GM21360 (cell line): Measurements from ENCODE around the gene COX4I2.

Experiments
- ATAC-seq: cut with Tn5 transposase; IDR thresholded peaks from one replicate; pipeline ENCODE4 v1.9.1; 2021; ENCODE audit warnings: mild to moderate bottlenecking, moderate library complexity; ENCODE audit not compliant: unreplicated experiment

COX4I2 gene

GRCh38 chr20:31674895-31675827 is 37.4 kb downstream of the COX4I2 start:
- ATAC-seq: peak; percentile 58

- ATAC-seq: no peak
These were observed 38.3 kb downstream of the COX4I2 start for GRCh38 chr20:31675828-31676608.

- no peak for ATAC-seq
These were observed 38.9 kb downstream of the COX4I2 start for GRCh38 chr20:31676609-31676989.

GRCh38 chr20:31677553-31678260 is 40.0 kb downstream of the COX4I2 start:
- no peak for ATAC-seq

GRCh38 chr20:31678389-31679356 is 41.0 kb downstream of the COX4I2 start:
- no peak for ATAC-seq

GRCh38 chr20:31679357-31680285 is 41.9 kb downstream of the COX4I2 start:
- no peak for ATAC-seq

- no peak for ATAC-seq
These were observed 42.8 kb downstream of the COX4I2 start for GRCh38 chr20:31680286-31681127.

- no peak for ATAC-seq
These were observed 43.5 kb downstream of the COX4I2 start for GRCh38 chr20:31681128-31681727.

- no peak for ATAC-seq
These were observed 44.1 kb downstream of the COX4I2 start for GRCh38 chr20:31681769-31682168.

GRCh38 chr20:31682352-31682751 is 44.6 kb downstream of the COX4I2 start:
- no peak for ATAC-seq

- ATAC-seq: no peak
These were observed 45.2 kb downstream of the COX4I2 start for GRCh38 chr20:31682927-31683326.

- no peak for ATAC-seq
These were observed 46.7 kb downstream of the COX4I2 start for GRCh38 chr20:31684153-31685015.

- ATAC-seq: no peak
These were observed 48.3 kb downstream of the COX4I2 start for GRCh38 chr20:31685853-31686643.

- ATAC-seq: no peak
These were observed 50.1 kb downstream of the COX4I2 start for GRCh38 chr20:31687777-31688176.

GRCh38 chr20:31689141-31689540 is 51.4 kb downstream of the COX4I2 start:
- ATAC-seq: no peak

GRCh38 chr20:31690124-31690666 is 52.5 kb downstream of the COX4I2 start:
- ATAC-seq: no peak
